Cerebellar nuclear complex (tissue), 1 donor: ENCODE results near the gene SIGLEC9.

Experiments used
- DNase-seq, 2 experiments: peaks; one replicate each; lab custom pipeline; 2025; lab: John Stamatoyannopoulos, UW

The SIGLEC9 gene

GRCh38 chr19:51124729-51125128 is at the start of gene SIGLEC9:
SIGLEC9 (plus strand) TSS chr19:51124906; CDS start chr19:51124975, 69 bp downstream.
- DNase-seq, result no peak

GRCh38 chr19:51075998-51076397 is 48.7 kb upstream of the SIGLEC9 start:
- no peak for DNase-seq

GRCh38 chr19:51076631-51077213 is 48.0 kb upstream of the SIGLEC9 start:
- no peak for DNase-seq

- no peak for DNase-seq
Measured at GRCh38 chr19:51078104-51078503, 46.6 kb upstream of the SIGLEC9 start.

GRCh38 chr19:51078731-51079130 is 46.0 kb upstream of the SIGLEC9 start:
- DNase-seq, result no peak

GRCh38 chr19:51079481-51080110 is 45.1 kb upstream of the SIGLEC9 start:
- no peak for DNase-seq

- no peak for DNase-seq
Measured at GRCh38 chr19:51081476-51081875, 43.2 kb upstream of the SIGLEC9 start.

- no peak for DNase-seq
Measured at GRCh38 chr19:51082611-51083010, 42.1 kb upstream of the SIGLEC9 start, which contains the start of gene KLK14. KLK14 (minus strand) TSS chr19:51082887; CDS start chr19:51082614, 273 bp downstream.

- DNase-seq, result no peak
Measured at GRCh38 chr19:51083181-51083580, 41.5 kb upstream of the SIGLEC9 start.

GRCh38 chr19:51083783-51084182 is 40.9 kb upstream of the SIGLEC9 start:
- DNase-seq, result no peak

GRCh38 chr19:51084505-51084904 is 40.2 kb upstream of the SIGLEC9 start:
- no peak for DNase-seq

GRCh38 chr19:51086153-51086850 is 38.4 kb upstream of the SIGLEC9 start:
- DNase-seq, result no peak

- DNase-seq, result no peak
Measured at GRCh38 chr19:51089786-51090185, 34.9 kb upstream of the SIGLEC9 start.

- DNase-seq, result no peak
Measured at GRCh38 chr19:51090471-51090870, 34.2 kb upstream of the SIGLEC9 start.

- DNase-seq, result no peak
Measured at GRCh38 chr19:51091126-51091525, 33.6 kb upstream of the SIGLEC9 start.

- DNase-seq, result no peak
Measured at GRCh38 chr19:51091895-51092873, 32.5 kb upstream of the SIGLEC9 start.

GRCh38 chr19:51093101-51093500 is 31.6 kb upstream of the SIGLEC9 start:
- DNase-seq, result no peak

GRCh38 chr19:51093510-51094345 is 31.0 kb upstream of the SIGLEC9 start:
- DNase-seq, result no peak

- DNase-seq, result no peak
Measured at GRCh38 chr19:51094696-51095279, 29.9 kb upstream of the SIGLEC9 start.

GRCh38 chr19:51096473-51097165 is 28.1 kb upstream of the SIGLEC9 start:
- no peak for DNase-seq
